Measurements from ENCODE around the gene GPX2.

DNA sequence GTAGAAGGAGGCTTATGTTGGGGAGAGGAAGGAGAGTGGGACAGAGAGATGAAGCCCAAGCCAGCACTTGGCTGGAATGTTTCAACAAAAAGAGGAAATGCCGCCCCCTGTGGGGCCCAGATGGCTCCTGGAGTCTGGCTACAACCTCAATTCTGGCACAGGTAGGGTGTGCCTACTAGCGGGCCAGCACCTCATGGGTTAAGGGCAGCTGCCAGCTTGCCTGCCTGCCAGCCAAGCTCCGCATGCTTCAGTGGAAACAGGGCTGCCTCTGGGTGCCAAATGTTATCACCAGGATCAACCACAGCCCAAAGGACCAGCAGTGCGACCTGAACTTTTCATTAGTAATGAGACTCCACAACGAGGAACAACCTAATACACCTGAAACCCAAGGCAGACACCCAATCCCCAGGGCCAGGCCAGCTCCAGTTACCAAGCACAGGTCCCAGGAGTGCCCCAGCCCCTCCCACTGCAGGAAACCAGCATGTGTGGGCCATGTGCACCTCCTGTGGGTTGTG, 18.3 kb upstream of the GPX2 start:
- TF ChIP-seq, protein P1, sequence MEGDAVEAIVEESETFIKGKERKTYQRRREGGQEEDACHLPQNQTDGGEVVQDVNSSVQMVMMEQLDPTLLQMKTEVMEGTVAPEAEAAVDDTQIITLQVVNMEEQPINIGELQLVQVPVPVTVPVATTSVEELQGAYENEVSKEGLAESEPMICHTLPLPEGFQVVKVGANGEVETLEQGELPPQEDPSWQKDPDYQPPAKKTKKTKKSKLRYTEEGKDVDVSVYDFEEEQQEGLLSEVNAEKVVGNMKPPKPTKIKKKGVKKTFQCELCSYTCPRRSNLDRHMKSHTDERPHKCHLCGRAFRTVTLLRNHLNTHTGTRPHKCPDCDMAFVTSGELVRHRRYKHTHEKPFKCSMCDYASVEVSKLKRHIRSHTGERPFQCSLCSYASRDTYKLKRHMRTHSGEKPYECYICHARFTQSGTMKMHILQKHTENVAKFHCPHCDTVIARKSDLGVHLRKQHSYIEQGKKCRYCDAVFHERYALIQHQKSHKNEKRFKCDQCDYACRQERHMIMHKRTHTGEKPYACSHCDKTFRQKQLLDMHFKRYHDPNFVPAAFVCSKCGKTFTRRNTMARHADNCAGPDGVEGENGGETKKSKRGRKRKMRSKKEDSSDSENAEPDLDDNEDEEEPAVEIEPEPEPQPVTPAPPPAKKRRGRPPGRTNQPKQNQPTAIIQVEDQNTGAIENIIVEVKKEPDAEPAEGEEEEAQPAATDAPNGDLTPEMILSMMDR (IDR thresholded peaks at IDR 0.05) = no peak
- TF ChIP-seq POLR2AphosphoS5 (IDR thresholded peaks at IDR 0.05; ENCODE audit: insufficient read depth in 1 of 2, low read depth in 1 of 2) (no peak), POLR2A (IDR thresholded peaks at IDR 0.05) (no peak)
